Smooth muscle cell (in vitro differentiated cells): Measurements from ENCODE around the gene KDM1A. TPM values are rescaled to one million over a fixed set of nuclear protein-coding genes. Genes with fewer than 3 reads are reported as not detected.

Experiments used
- DNase-seq: peaks from one replicate; lab custom pipeline; 2025; ENCODE audit not compliant: unreplicated experiment; lab: John Stamatoyannopoulos, UW
- H2AFZ ChIP-seq: fragments of 200-600 bp; sonication (generic); 2 replicates; pipeline ENCODE4 v1.6.0; 2016; ENCODE audit warnings: antibody characterized with exemption, low read depth, mild to moderate bottlenecking
- H3F3A ChIP-seq: fragments of 200-600 bp; sonication (generic); 2 replicates; pipeline ENCODE4 v1.6.0; 2017; ENCODE audit warnings: antibody characterized with exemption, low read depth
- H3K27ac ChIP-seq: fragments of 200-600 bp; sonication (generic); 2 replicates; pipeline ENCODE4 v1.5.1; 2016; ENCODE audit warnings: low read depth, mild to moderate bottlenecking
- H3K27me3 ChIP-seq: fragments of 200-600 bp; sonication (generic); 2 replicates; pipeline ENCODE4 v1.6.1; 2016; ENCODE audit warnings: low read depth, mild to moderate bottlenecking
- H3K36me3 ChIP-seq: fragments of 200-600 bp; sonication (generic); 2 replicates; pipeline ENCODE4 v1.5.1; 2016; ENCODE audit warnings: low read depth
- H3K4me1 ChIP-seq: fragments of 200-600 bp; sonication (generic); 2 replicates; pipeline ENCODE4 v1.5.1; 2016; ENCODE audit warnings: low read depth
- H3K4me2 ChIP-seq: fragments of 200-600 bp; sonication (generic); 2 replicates; pipeline ENCODE4 v1.6.0; 2016; ENCODE audit warnings: mild to moderate bottlenecking
- H3K4me3 ChIP-seq: fragments of 200-600 bp; sonication (generic); 2 replicates; pipeline ENCODE4 v1.5.1; 2016; ENCODE audit warnings: mild to moderate bottlenecking
- H3K79me2 ChIP-seq: fragments of 200-600 bp; sonication (generic); 2 replicates; pipeline ENCODE4 v1.6.0; 2016; ENCODE audit warnings: low read depth, mild to moderate bottlenecking
- H3K9ac ChIP-seq: fragments of 200-600 bp; sonication (generic); 2 replicates; pipeline ENCODE4 v1.6.0; 2016; ENCODE audit warnings: low read depth
- H3K9me3 ChIP-seq: fragments of 200-600 bp; sonication (generic); replicated peaks from 2 replicates; pipeline ENCODE4 v1.5.1; 2016; ENCODE audit warnings: low read depth
- H4K20me1 ChIP-seq: fragments of 200-600 bp; sonication (generic); 2 replicates; pipeline ENCODE4 v1.6.0; 2016; ENCODE audit warnings: low read depth
- CTCF ChIP-seq: fragments of 200-600 bp; sonication (generic); IDR thresholded peaks from 2 replicates; pipeline ENCODE4 v1.5.1; 2017; ENCODE audit warnings: borderline replicate concordance, mild to moderate bottlenecking, antibody characterized with exemption; ENCODE audit not compliant: insufficient read depth, poor library complexity, severe bottlenecking
- WGBS: methylation state at CpG from one replicate; pipeline ENCODE4 v1.1.7; 2016; ENCODE audit warnings: low lambda C conversion rate; 5-methylcytosine and 5-hydroxymethylcytosine counted together
- polyA plus RNA-seq: library from polyadenylated mRNA; unstranded; fragments of >200 nt; fragmentation: Nextera tagmentation; extraction: Ambion mirVana; gene quantifications from 2 replicates; pipeline ENCODE4 v1.2.1, GENCODE V29; 2016
- total RNA-seq: library from RNA; depleted of rRNA; stranded (reverse); fragments of >200 nt; gene quantifications from 2 replicates; pipeline ENCODE4 v1.2.3, GENCODE V29; 2014

The KDM1A gene
- total and polyA plus RNA-seq, 2 experiments from 2014 or later = 93.0 to 103 TPM

GRCh38 chr1:23108918-23109533, 89.8 kb downstream of the KDM1A start:
- Histone ChIP-seq H3K4me3 (no peak overlapping the region), H3K4me1 (peaks cover 4% of the 10 kb centered on the region), H2AFZ (no peak overlapping the region), H3K27ac (no peak overlapping the region), H3K79me2 (peaks cover 81% of the 10 kb centered on the region), H4K20me1 (peaks cover 100% of the 10 kb centered on the region), H3K9ac (no peak overlapping the region), H3K27me3 (no peaks in the 10 kb centered on the region), H3K9me3 (no peaks in the 10 kb centered on the region), H3K4me2 (no peak overlapping the region), H3K36me3 (peaks cover 4% of the 10 kb centered on the region), H3F3A (no peaks in the 10 kb centered on the region)
- DNase-seq = no peak
- no peak for TF ChIP-seq CTCF
- WGBS = 71% methylated on average over 4 of the region's 4 CpGs

- no peak overlapping the region for H3K27ac ChIP-seq
Observed at GRCh38 chr1:23110391-23110790, 91.1 kb downstream of the KDM1A start.

GRCh38 chr1:23111600-23112535, 92.6 kb downstream of the KDM1A start:
- Histone ChIP-seq H3K36me3 (peaks cover 4% of the 10 kb centered on the region), H3K4me1 (peaks cover 16% of the 10 kb centered on the region), H3K9ac (no peak overlapping the region), H3K4me2 (no peak overlapping the region), H3K4me3 (no peak overlapping the region), H3K27me3 (no peaks in the 10 kb centered on the region), H2AFZ (no peak overlapping the region), H3F3A (no peaks in the 10 kb centered on the region), H3K9me3 (no peaks in the 10 kb centered on the region), H3K27ac (no peak overlapping the region), H3K79me2 (peaks cover 97% of the 10 kb centered on the region), H4K20me1 (peaks cover 100% of the 10 kb centered on the region)
- no peak for TF ChIP-seq CTCF
- 84% methylated on average over 4 of the region's 6 CpGs for WGBS
- DNase-seq = no peak

More at GRCh38 chr1:23110391-23110790, 91.1 kb downstream of the KDM1A start:
- Histone ChIP-seq H3K4me2 (no peak overlapping the region), H3K4me1 (peaks cover 16% of the 10 kb centered on the region), H3K79me2 (peaks cover 92% of the 10 kb centered on the region), H3K36me3 (peaks cover 4% of the 10 kb centered on the region), H3K4me3 (no peak overlapping the region), H3K9ac (no peak overlapping the region), H2AFZ (no peak overlapping the region), H4K20me1 (peaks cover 100% of the 10 kb centered on the region), H3F3A (no peaks in the 10 kb centered on the region), H3K9me3 (no peaks in the 10 kb centered on the region), H3K27me3 (no peaks in the 10 kb centered on the region)
- no peak for TF ChIP-seq CTCF
- 99% methylated on average over 5 of the region's 5 CpGs for WGBS
- no peak for DNase-seq
